ENCODE measurements around the gene KNDC1. TPM values are rescaled to one million over a fixed set of nuclear protein-coding genes. Genes with fewer than 3 reads are reported as not detected.

Gene KNDC1
- total and polyA plus RNA-seq, 10 of the 15 experiments (the other 5 are each of a cell fraction or from before 2014, with no cell fraction given): 0.03 to 0.11 (median 0.05) TPM; not detected in 7

DNA sequence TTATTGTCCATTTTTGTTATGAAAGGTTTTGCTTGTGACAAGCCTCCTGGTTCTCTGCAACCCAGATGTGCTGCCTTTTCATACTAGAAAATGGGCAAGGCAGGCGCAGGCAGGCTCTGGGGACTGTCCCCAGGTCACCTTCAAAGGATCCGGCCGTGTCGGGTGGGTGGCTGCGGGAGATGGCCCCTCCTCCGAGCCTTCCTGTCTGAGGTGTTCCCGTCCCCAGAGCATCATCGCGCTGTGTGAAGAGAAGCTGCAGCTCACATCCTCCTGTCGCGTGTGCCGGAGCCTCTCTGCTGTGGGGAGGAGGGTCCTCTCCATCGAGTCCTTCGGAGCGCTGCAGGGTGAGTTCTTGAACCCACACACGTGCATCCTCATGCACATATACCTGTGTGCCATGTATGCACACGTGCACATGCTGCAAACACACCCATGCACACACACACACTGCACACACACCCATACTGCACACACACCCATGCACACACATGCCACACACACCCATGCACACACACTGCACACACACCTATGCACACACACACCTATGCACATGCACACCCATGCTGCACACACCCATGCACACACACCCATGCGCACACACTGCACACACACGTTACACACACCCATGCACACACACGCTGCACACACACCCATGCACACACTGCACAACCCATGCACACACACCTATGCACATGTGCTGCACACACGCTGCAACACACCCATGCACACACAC is 23.8 kb downstream of the KNDC1 start:
- no TSS peak for BruUV-seq (replicated peaks)
- Histone ChIP-seq H3K27ac (ENCODE audit: control insufficient read depth, insufficient read depth) (no peak overlapping the region), H3K9me3 (replicated peaks; ENCODE audit: control insufficient read depth, insufficient read depth, low read length) (no peaks in the 10 kb centered on the region; the same call in 2 of the 3 replicates), H3K27me3 (replicated peaks in 1 of 2; ENCODE audit: control insufficient read depth in 2 of 2, insufficient read depth in 2 of 2, low read length in 1 of 2) (no peaks in the 10 kb centered on the region), H4K20me1 (ENCODE audit: control insufficient read depth, insufficient read depth) (no peaks in the 10 kb centered on the region), H3K36me3 (ENCODE audit: control insufficient read depth in 2 of 2, insufficient read depth in 2 of 2, low read length in 1 of 2) (no peaks in the 10 kb centered on the region), H3K4me1 (ENCODE audit: control insufficient read depth, insufficient read depth, low read length) (no peaks in the 10 kb centered on the region), H2AFZ (ENCODE audit: control insufficient read depth, low read depth, low read length) (no peak overlapping the region), H3K79me2 (ENCODE audit: control insufficient read depth, insufficient read depth, low read length) (no peaks in the 10 kb centered on the region), H3K9ac (ENCODE audit: control insufficient read depth, insufficient read depth, low read length) (no peak overlapping the region), H3K4me2 (ENCODE audit: control insufficient read depth, insufficient read depth) (no peak overlapping the region), H3K4me3 (no peak overlapping the region)
- ChIA-PET RAD21 (ENCODE audit: unreplicated experiment) (no interaction called here), SMC1A (ENCODE audit: uncharacterized antibody, unreplicated experiment) (no interaction called here), CTCF (no interaction called here), POLR2A (no interaction called here)
- no peak for TF ChIP-seq KLF5 (IDR thresholded peaks at IDR 0.05; ENCODE audit: partially characterized antibody)
- no peak for TF ChIP-seq SP1 (IDR thresholded peaks at IDR 0.05; ENCODE audit: low read depth, low read length)
- TF ChIP-seq TCF7 (IDR thresholded peaks at IDR 0.05; ENCODE audit: borderline replicate concordance): no peak
- no peak for TF ChIP-seq PML (IDR thresholded peaks at IDR 0.05; ENCODE audit: low read length)
- TF ChIP-seq, protein P1, sequence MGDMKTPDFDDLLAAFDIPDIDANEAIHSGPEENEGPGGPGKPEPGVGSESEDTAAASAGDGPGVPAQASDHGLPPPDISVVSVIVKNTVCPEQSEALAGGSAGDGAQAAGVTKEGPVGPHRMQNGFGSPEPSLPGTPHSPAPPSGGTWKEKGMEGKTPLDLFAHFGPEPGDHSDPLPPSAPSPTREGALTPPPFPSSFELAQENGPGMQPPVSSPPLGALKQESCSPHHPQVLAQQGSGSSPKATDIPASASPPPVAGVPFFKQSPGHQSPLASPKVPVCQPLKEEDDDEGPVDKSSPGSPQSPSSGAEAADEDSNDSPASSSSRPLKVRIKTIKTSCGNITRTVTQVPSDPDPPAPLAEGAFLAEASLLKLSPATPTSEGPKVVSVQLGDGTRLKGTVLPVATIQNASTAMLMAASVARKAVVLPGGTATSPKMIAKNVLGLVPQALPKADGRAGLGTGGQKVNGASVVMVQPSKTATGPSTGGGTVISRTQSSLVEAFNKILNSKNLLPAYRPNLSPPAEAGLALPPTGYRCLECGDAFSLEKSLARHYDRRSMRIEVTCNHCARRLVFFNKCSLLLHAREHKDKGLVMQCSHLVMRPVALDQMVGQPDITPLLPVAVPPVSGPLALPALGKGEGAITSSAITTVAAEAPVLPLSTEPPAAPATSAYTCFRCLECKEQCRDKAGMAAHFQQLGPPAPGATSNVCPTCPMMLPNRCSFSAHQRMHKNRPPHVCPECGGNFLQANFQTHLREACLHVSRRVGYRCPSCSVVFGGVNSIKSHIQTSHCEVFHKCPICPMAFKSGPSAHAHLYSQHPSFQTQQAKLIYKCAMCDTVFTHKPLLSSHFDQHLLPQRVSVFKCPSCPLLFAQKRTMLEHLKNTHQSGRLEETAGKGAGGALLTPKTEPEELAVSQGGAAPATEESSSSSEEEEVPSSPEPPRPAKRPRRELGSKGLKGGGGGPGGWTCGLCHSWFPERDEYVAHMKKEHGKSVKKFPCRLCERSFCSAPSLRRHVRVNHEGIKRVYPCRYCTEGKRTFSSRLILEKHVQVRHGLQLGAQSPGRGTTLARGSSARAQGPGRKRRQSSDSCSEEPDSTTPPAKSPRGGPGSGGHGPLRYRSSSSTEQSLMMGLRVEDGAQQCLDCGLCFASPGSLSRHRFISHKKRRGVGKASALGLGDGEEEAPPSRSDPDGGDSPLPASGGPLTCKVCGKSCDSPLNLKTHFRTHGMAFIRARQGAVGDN (IDR thresholded peaks at IDR 0.05): no peak
- TF ChIP-seq IKZF2 (IDR thresholded peaks at IDR 0.05): no peak
- no peak for TF ChIP-seq CBX5 (IDR thresholded peaks at IDR 0.05; ENCODE audit: low read depth)
- no peak for FAIRE-seq
- WGBS (ENCODE audit: insufficient coverage, insufficient replicate concordance, low lambda C conversion rate, missing lambda C conversion rate): 49% methylated on average over 21 of the region's 21 CpGs
- ATAC-seq: no peak
- no peak for DNase-seq (ENCODE audit: low read depth, low spot score)
- intact Hi-C loops (cut with micrococcal nuclease; ENCODE audit: unreplicated experiment) (no loop called here), in situ Hi-C loops (cut with MboI) (no loop called here)
